SK-N-SH (cell line): Measurements from ENCODE around the gene MADD. TPM values are rescaled to one million over a fixed set of nuclear protein-coding genes. Genes with fewer than 3 reads are reported as not detected.

ENCODE experiments used
- CTCF ChIA-PET: fragments of 300-600, 350-600 bp; formaldehyde crosslinking; extraction: SDS; loops from one replicate; lab custom pipeline; 2021; lab: Yijun Ruan, JAX
- POLR2A ChIA-PET: fragments of 350-600 bp; sonication (Branson Sonifier 250); formaldehyde crosslinking; extraction: SDS; loops from one replicate; lab custom pipeline; 2020; ENCODE audit warnings: antibody characterized with exemption, inconsistent platforms; lab: Yijun Ruan, JAX
- DNase-seq: peaks from one replicate; pipeline ENCODE4 v3.0.0; 2012
- H2AFZ ChIP-seq: fragments of 200-600 bp; sonication (generic); 2 replicates; pipeline ENCODE4 v1.8.1; 2016; ENCODE audit warnings: antibody characterized with exemption, mild to moderate bottlenecking, low read depth
- H3F3A ChIP-seq: fragments of 200-600 bp; sonication (generic); replicated peaks from 2 replicates; pipeline ENCODE3; 2016; ENCODE audit warnings: antibody characterized with exemption, mild to moderate bottlenecking; ENCODE audit not compliant: insufficient read depth
- H3K27ac ChIP-seq, 2 experiments: fragments of 200-500 bp in 1 of 2; fragments of 200-600 bp in 1 of 2; sonication (Bioruptor generic) in 1 of 2; sonication (generic), shearing (Covaris generic) in 1 of 2; 2 replicates each; pipeline versions ENCODE4 v1.5.1 to v1.6.1; 2014 to 2016; ENCODE audit warnings: low read depth in 2 of 2, inconsistent platforms in 1 of 2, low read length in 1 of 2, mild to moderate bottlenecking in 1 of 2, mixed read lengths in 1 of 2
- H3K27me3 ChIP-seq: fragments of 200-600 bp; sonication (generic), shearing (Covaris generic); 2 replicates; pipeline ENCODE4 v1.6.1; 2016; ENCODE audit warnings: mixed run types; ENCODE audit not compliant: insufficient read depth
- H3K36me3 ChIP-seq, 2 experiments: fragments of 200-500 bp in 1 of 2; fragments of 200-600 bp in 1 of 2; sonication (Bioruptor generic) in 1 of 2; sonication (generic) in 1 of 2; replicated peaks in 1 of 2; 2 replicates each; pipeline versions ENCODE3 to v1.5.1; 2014 to 2016; ENCODE audit warnings: low read length in 1 of 2, mild to moderate bottlenecking in 1 of 2; ENCODE audit not compliant: insufficient read depth in 2 of 2, control insufficient read depth in 1 of 2
- H3K4me1 ChIP-seq, 2 experiments: fragments of 200-500 bp in 1 of 2; fragments of 200-600 bp in 1 of 2; sonication (Bioruptor generic) in 1 of 2; sonication (generic), shearing (Covaris generic) in 1 of 2; 2 replicates each; pipeline versions ENCODE4 v1.5.1 to v1.6.1; 2014 to 2016; ENCODE audit warnings: low read depth in 1 of 2, low read length in 1 of 2, mixed run types in 1 of 2; ENCODE audit not compliant: insufficient read depth in 2 of 2, control insufficient read depth in 1 of 2
- H3K4me2 ChIP-seq: fragments of 200-600 bp; sonication (generic), shearing (Covaris generic); 2 replicates; pipeline ENCODE4 v1.6.1; 2017; ENCODE audit warnings: mixed run types
- H3K4me3 ChIP-seq, 2 experiments: fragments of 200-500 bp in 1 of 2; fragments of 200-600 bp in 1 of 2; sonication (Bioruptor generic) in 1 of 2; sonication (generic), shearing (Covaris generic) in 1 of 2; 2 replicates each; pipeline versions ENCODE4 v1.5.1 to v1.8.1; 2014 to 2016; ENCODE audit warnings: low read depth in 2 of 2, inconsistent platforms in 1 of 2, low read length in 1 of 2, mild to moderate bottlenecking in 1 of 2, mixed read lengths in 1 of 2, moderate library complexity in 1 of 2
- H3K79me2 ChIP-seq: fragments of 200-600 bp; sonication (generic); 2 replicates; pipeline ENCODE4 v1.8.1; 2017; ENCODE audit warnings: mild to moderate bottlenecking; ENCODE audit not compliant: insufficient read depth
- H3K9ac ChIP-seq: fragments of 200-600 bp; sonication (generic); 2 replicates; pipeline ENCODE4 v1.6.1; 2017; ENCODE audit warnings: mixed run types
- H3K9me2 ChIP-seq: fragments of 200-600 bp; sonication (generic); 2 replicates; pipeline ENCODE4 v1.6.1; 2017; ENCODE audit warnings: mixed run types
- H3K9me3 ChIP-seq: fragments of 200-600 bp; sonication (generic); 2 replicates; pipeline ENCODE4 v1.6.1; 2017; ENCODE audit warnings: mixed run types, mild to moderate bottlenecking, moderate library complexity
- H4K20me1 ChIP-seq: fragments of 200-600 bp; sonication (generic); 2 replicates; pipeline ENCODE4 v1.6.1; 2017; ENCODE audit warnings: mild to moderate bottlenecking, mixed run types; ENCODE audit not compliant: insufficient read depth
- EP300 ChIP-seq, 2 experiments: IDR thresholded peaks; 2 replicates each; pipeline versions ENCODE4 v1.4.0 to v1.6.1; 2012; ENCODE audit warnings: borderline replicate concordance in 1 of 2, low read depth in 1 of 2, low read length in 1 of 2
- FOSL2 ChIP-seq: IDR thresholded peaks from 2 replicates; pipeline ENCODE4 v1.4.0; 2012; ENCODE audit warnings: low read depth, mild to moderate bottlenecking, moderate library complexity, borderline replicate concordance
- FOXJ3 ChIP-seq: sonication (generic); formaldehyde crosslinking; IDR thresholded peaks from 2 replicates; pipeline ENCODE4 v1.5.1; 2020; ENCODE audit warnings: mild to moderate bottlenecking, missing genetic modification reagents
- GABPA ChIP-seq: IDR thresholded peaks from 2 replicates; pipeline ENCODE4 v1.4.0; 2012; ENCODE audit warnings: low read depth, mild to moderate bottlenecking
- NRF1 ChIP-seq: IDR thresholded peaks from 2 replicates; pipeline ENCODE4 v1.6.1; 2012; ENCODE audit warnings: low read depth, mild to moderate bottlenecking, low read length
- RAD21 ChIP-seq: IDR thresholded peaks from 2 replicates; pipeline ENCODE4 v1.6.1; 2012; ENCODE audit warnings: mild to moderate bottlenecking, low read length
- RCOR1 ChIP-seq: fragments of 150-350 bp; IDR thresholded peaks from 2 replicates; pipeline ENCODE4 v1.6.1; 2017; ENCODE audit warnings: antibody characterized with exemption, low read length
- RXRA ChIP-seq: IDR thresholded peaks from 2 replicates; pipeline ENCODE4 v1.4.0; 2012; ENCODE audit warnings: low read depth, mild to moderate bottlenecking, borderline replicate concordance
- SMC3 ChIP-seq: IDR thresholded peaks from 2 replicates; pipeline ENCODE4 v1.6.1; 2012; ENCODE audit warnings: low read depth, low read length, improper control_type of control experiment
- USF2 ChIP-seq: fragments of 150-350 bp; IDR thresholded peaks from 2 replicates; pipeline ENCODE4 v1.6.1; 2017; ENCODE audit warnings: antibody characterized with exemption, low read length, low read depth, borderline replicate concordance
- WGBS: methylation state at CpG from one replicate; pipeline ENCODE4 v1.1.6; 2017; ENCODE audit warnings: low lambda C conversion rate; 5-methylcytosine and 5-hydroxymethylcytosine counted together
- polyA plus RNA-seq, 3 experiments: library from polyadenylated mRNA; depleted of rRNA; stranded (reverse); fragments of >200 nt; gene quantifications; 2 replicates each; pipeline ENCODE4 v1.2.3, GENCODE V29; 2012
- TF ChIP-seq, protein P1 (sequence below): fragments of 200-600 bp; sonication (generic); IDR thresholded peaks from 2 replicates; pipeline ENCODE4 v1.6.1; 2017; ENCODE audit warnings: antibody characterized with exemption, mild to moderate bottlenecking, moderate library complexity
- TF ChIP-seq, protein P2 (sequence below): IDR thresholded peaks from 2 replicates; pipeline ENCODE4 v1.6.1; 2012; ENCODE audit warnings: mild to moderate bottlenecking, low read depth, low read length, moderate library complexity

MADD gene
- polyA plus RNA-seq, 1 of the 3 experiments (the other 2 are of a cell fraction) = 16.4 TPM

GRCh38 chr11:47373876-47374719 is 104.2 kb downstream of the MADD start:
- TF ChIP-seq RXRA = no peak
- TF ChIP-seq, protein P1, sequence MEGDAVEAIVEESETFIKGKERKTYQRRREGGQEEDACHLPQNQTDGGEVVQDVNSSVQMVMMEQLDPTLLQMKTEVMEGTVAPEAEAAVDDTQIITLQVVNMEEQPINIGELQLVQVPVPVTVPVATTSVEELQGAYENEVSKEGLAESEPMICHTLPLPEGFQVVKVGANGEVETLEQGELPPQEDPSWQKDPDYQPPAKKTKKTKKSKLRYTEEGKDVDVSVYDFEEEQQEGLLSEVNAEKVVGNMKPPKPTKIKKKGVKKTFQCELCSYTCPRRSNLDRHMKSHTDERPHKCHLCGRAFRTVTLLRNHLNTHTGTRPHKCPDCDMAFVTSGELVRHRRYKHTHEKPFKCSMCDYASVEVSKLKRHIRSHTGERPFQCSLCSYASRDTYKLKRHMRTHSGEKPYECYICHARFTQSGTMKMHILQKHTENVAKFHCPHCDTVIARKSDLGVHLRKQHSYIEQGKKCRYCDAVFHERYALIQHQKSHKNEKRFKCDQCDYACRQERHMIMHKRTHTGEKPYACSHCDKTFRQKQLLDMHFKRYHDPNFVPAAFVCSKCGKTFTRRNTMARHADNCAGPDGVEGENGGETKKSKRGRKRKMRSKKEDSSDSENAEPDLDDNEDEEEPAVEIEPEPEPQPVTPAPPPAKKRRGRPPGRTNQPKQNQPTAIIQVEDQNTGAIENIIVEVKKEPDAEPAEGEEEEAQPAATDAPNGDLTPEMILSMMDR = peak; percentile 96
- no peak for TF ChIP-seq FOXJ3 (CRISPR knock-in tag)
- no peak for TF ChIP-seq EP300 (IDR thresholded peaks at IDR 0.05; ENCODE audit: borderline replicate concordance in 1 of 2, low read depth in 1 of 2, low read length in 1 of 2)
- TF ChIP-seq SMC3 = peak; percentile 95
- TF ChIP-seq GABPA = no peak
- peak; percentile 45; the same call in 1 of the 2 replicates for TF ChIP-seq FOSL2
- TF ChIP-seq USF2 = no peak
- peak; percentile 77 for TF ChIP-seq RAD21
- TF ChIP-seq, protein P2, sequence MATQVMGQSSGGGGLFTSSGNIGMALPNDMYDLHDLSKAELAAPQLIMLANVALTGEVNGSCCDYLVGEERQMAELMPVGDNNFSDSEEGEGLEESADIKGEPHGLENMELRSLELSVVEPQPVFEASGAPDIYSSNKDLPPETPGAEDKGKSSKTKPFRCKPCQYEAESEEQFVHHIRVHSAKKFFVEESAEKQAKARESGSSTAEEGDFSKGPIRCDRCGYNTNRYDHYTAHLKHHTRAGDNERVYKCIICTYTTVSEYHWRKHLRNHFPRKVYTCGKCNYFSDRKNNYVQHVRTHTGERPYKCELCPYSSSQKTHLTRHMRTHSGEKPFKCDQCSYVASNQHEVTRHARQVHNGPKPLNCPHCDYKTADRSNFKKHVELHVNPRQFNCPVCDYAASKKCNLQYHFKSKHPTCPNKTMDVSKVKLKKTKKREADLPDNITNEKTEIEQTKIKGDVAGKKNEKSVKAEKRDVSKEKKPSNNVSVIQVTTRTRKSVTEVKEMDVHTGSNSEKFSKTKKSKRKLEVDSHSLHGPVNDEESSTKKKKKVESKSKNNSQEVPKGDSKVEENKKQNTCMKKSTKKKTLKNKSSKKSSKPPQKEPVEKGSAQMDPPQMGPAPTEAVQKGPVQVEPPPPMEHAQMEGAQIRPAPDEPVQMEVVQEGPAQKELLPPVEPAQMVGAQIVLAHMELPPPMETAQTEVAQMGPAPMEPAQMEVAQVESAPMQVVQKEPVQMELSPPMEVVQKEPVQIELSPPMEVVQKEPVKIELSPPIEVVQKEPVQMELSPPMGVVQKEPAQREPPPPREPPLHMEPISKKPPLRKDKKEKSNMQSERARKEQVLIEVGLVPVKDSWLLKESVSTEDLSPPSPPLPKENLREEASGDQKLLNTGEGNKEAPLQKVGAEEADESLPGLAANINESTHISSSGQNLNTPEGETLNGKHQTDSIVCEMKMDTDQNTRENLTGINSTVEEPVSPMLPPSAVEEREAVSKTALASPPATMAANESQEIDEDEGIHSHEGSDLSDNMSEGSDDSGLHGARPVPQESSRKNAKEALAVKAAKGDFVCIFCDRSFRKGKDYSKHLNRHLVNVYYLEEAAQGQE = no peak
- no peak for TF ChIP-seq RCOR1
- no peak for TF ChIP-seq NRF1
- TF ChIP-seq, all 33 proteins: peak for 4
- peak; percentile 92 for DNase-seq
- Histone ChIP-seq H4K20me1 (no peaks in the 10 kb centered on the region), H3K27ac (no peak overlapping the region), H3K9me2 (no peaks in the 10 kb centered on the region), H2AFZ (0 out of 2 replicates have a peak overlapping the region, but pooled peaks have one; percentile 37), H3F3A (no peaks in the 10 kb centered on the region), H3K9ac (no peak overlapping the region), H3K4me3 (no peak overlapping the region), H3K36me3 (no peaks in the 10 kb centered on the region), H3K4me1 (peaks cover 0 to 4% of the 10 kb centered on the region in 2 experiments; a peak in 1 of 4 replicates), H3K9me3 (no peaks in the 10 kb centered on the region), H3K4me2 (no peak overlapping the region), H3K27me3 (no peaks in the 10 kb centered on the region), H3K79me2 (no peaks in the 10 kb centered on the region)
- ChIA-PET POLR2A (interaction anchor here (0.8 kb wide), 1 partner anchor 38 kb away, joined by 3 read pairs; no protein-coding TSS in a partner anchor), CTCF (interaction anchor here (0.6 to 7.4 kb wide), 35 partner anchors 10 to 485 kb away, joined by 3 to 239 read pairs (median 4); partner anchors contain the start of genes ACP2, MYBPC3, RAPSN and SLC39A13)
- WGBS = 38% methylated on average over 14 of the region's 19 CpGs
